ENCODE measurements around the gene RAPGEF3. TPM values are rescaled to one million over a fixed set of nuclear protein-coding genes. Genes with fewer than 3 reads are reported as not detected.

The RAPGEF3 gene
- total RNA-seq, 2 donors from 2014 or later, result 27.3 to 35.9 TPM

GRCh38 chr12:47686645-47687240 lies 71.9 kb downstream of the RAPGEF3 start:
- intact Hi-C loops (cut with DNase I), result no loop called here
- DNase-seq, result no peak
- no peak for ATAC-seq

Other genes starting within 250 kb of the RAPGEF3 start
- gene RPAP3, start 52.9 kb downstream of the RAPGEF3 start, total RNA-seq, result 10 to 100 TPM; 22.7 to 22.8 TPM
- under 1 TPM; 0.62 to 0.68 TPM for gene ENDOU, start 33.4 kb downstream of the RAPGEF3 start, total RNA-seq
- 10 to 100 TPM; 22.1 to 28.9 TPM for gene SLC48A1, start 14.4 kb upstream of the RAPGEF3 start, total RNA-seq
- 10 to 100 TPM; 41.6 to 58.0 TPM for gene HDAC7, start 61.0 kb upstream of the RAPGEF3 start, total RNA-seq
- gene VDR, start 146.1 kb upstream of the RAPGEF3 start, total RNA-seq, result 1 to 10 TPM in 1 of 2 donors, under 1 TPM in 1; 0.74 to 3.1 TPM
- gene TMEM106C, start 204.7 kb upstream of the RAPGEF3 start, total RNA-seq, result 10 to 100 TPM; 47.9 to 54.9 TPM
- gene COL2A1, start 245.6 kb upstream of the RAPGEF3 start, total RNA-seq, result not detected

Measured in left cardiac atrium (tissue), 4 donors.